SJSA1 (cell line): ENCODE measurements around the gene TBC1D10A. TPM values are rescaled to one million over a fixed set of nuclear protein-coding genes. Genes with fewer than 3 reads are reported as not detected.

Experiments used
- DNase-seq, 2 experiments: peaks; one replicate each; pipeline ENCODE4 v3.0.0-alpha.2; 2015 to 2020; ENCODE audit warnings: low spot score in 2 of 2, low read depth in 1 of 2
- H3K27ac ChIP-seq: fragments of 250-450 bp; sonication (Bioruptor Pico); 2 replicates; pipeline ENCODE4 v1.5.1; 2020; ENCODE audit warnings: mild to moderate bottlenecking, moderate library complexity
- H3K27me3 ChIP-seq: fragments of 250-450 bp; sonication (Bioruptor Pico); replicated peaks from 2 replicates; pipeline ENCODE4 v1.5.1; 2020; ENCODE audit warnings: mild to moderate bottlenecking, moderate library complexity
- H3K36me3 ChIP-seq: fragments of 250-450 bp; sonication (Bioruptor Pico); 2 replicates; pipeline ENCODE4 v1.5.1; 2020; ENCODE audit warnings: mild to moderate bottlenecking
- H3K4me1 ChIP-seq: fragments of 250-450 bp; sonication (Bioruptor Pico); replicated peaks from 2 replicates; pipeline ENCODE4 v1.6.1; 2021; ENCODE audit warnings: mild to moderate bottlenecking
- H3K4me3 ChIP-seq: fragments of 250-450 bp; sonication (Bioruptor Pico); 2 replicates; pipeline ENCODE4 v1.5.1; 2020; ENCODE audit warnings: mild to moderate bottlenecking
- H3K9me3 ChIP-seq: fragments of 250-450 bp; sonication (Bioruptor Pico); replicated peaks from 2 replicates; pipeline ENCODE4 v1.5.1; 2020; ENCODE audit warnings: mild to moderate bottlenecking
- total RNA-seq: library from RNA; depleted of rRNA; stranded (reverse); fragments of >200 nt; shearing (Covaris generic); gene quantifications from 2 replicates; pipeline ENCODE4 v1.2.3, GENCODE V29; 2014

Gene TBC1D10A
- total RNA-seq, 1 experiment from 2014 or later, result 17.4 TPM

DNA sequence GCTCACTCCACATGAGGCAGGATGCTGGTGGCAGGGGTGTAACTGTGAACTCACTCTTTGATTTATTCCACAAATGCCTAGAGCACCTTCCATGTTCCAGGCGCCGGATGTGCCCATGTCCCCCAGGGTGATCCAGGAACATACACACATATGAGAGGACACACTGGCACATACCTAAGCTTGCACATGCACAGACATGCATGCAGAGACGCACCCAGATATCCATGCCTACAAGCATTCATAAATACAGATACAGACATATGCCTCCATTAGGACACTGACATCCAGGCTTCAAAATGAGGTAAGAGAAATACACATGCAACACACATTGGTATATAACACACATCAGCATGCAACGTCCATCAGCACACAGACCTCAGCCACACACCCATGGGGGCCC lies 64.6 kb downstream of the TBC1D10A start:
- Histone ChIP-seq H3K27me3 (no peaks in the 10 kb centered on the region), H3K36me3 (no peaks in the 10 kb centered on the region), H3K9me3 (no peaks in the 10 kb centered on the region), H3K27ac (no peak overlapping the region), H3K4me1 (peaks cover 18% of the 10 kb centered on the region), H3K4me3 (no peak overlapping the region)
- DNase-seq, result no peak

- no peak overlapping the region for H3K27ac ChIP-seq
- H3K4me3 ChIP-seq, result no peak overlapping the region
- H3K9me3 ChIP-seq, result no peaks in the 10 kb centered on the region
- H3K4me1 ChIP-seq, result peaks cover 23% of the 10 kb centered on the region
- H3K36me3 ChIP-seq, result no peaks in the 10 kb centered on the region
- no peak for DNase-seq
- no peaks in the 10 kb centered on the region for H3K27me3 ChIP-seq
Observed at GRCh38 chr22:30261134-30261533, 65.6 kb downstream of the TBC1D10A start.

GRCh38 chr22:30260682-30261081 lies 66.1 kb downstream of the TBC1D10A start:
- Histone ChIP-seq H3K27me3 (no peaks in the 10 kb centered on the region), H3K9me3 (no peaks in the 10 kb centered on the region), H3K36me3 (no peaks in the 10 kb centered on the region), H3K4me3 (no peak overlapping the region), H3K4me1 (peaks cover 27% of the 10 kb centered on the region), H3K27ac (no peak overlapping the region)
- no peak for DNase-seq

DNA sequence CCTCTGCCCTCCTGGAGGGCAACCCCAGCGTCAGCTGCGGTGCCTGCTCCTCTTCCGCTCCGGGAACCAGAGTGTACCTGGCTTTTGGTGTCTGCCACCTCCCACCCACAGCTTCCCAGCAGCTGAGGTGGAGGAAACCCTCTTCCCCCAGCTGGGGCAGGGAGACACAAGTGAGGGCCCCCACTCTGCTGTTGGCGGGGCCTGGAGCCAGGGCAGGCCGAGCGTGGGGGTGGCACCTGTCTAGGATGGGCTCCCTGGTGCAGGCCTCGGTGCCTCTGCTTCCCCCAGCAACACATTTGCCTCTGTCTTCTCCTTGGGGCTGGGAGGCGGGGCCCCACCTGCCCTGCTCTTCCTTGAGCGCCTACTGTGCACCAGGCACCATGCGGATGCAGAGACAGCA lies 66.5 kb downstream of the TBC1D10A start:
- no peak overlapping the region for H3K4me3 ChIP-seq
- DNase-seq, result no peak
- peaks cover 28% of the 10 kb centered on the region for H3K4me1 ChIP-seq
- no peak overlapping the region for H3K27ac ChIP-seq
- H3K36me3 ChIP-seq, result no peaks in the 10 kb centered on the region
- no peaks in the 10 kb centered on the region for H3K9me3 ChIP-seq
- no peaks in the 10 kb centered on the region for H3K27me3 ChIP-seq

- no peaks in the 10 kb centered on the region for H3K9me3 ChIP-seq
- no peak overlapping the region for H3K4me3 ChIP-seq
- peak overlapping the region; percentile 88 for H3K27ac ChIP-seq
- peak in 1 of 2 experiments; percentile 35 for DNase-seq
- peaks cover 79% of the 10 kb centered on the region for H3K4me1 ChIP-seq
- no peaks in the 10 kb centered on the region for H3K27me3 ChIP-seq
- H3K36me3 ChIP-seq, result peaks cover 15% of the 10 kb centered on the region
Observed at GRCh38 chr22:30254314-30254713, 72.4 kb downstream of the TBC1D10A start.

DNA sequence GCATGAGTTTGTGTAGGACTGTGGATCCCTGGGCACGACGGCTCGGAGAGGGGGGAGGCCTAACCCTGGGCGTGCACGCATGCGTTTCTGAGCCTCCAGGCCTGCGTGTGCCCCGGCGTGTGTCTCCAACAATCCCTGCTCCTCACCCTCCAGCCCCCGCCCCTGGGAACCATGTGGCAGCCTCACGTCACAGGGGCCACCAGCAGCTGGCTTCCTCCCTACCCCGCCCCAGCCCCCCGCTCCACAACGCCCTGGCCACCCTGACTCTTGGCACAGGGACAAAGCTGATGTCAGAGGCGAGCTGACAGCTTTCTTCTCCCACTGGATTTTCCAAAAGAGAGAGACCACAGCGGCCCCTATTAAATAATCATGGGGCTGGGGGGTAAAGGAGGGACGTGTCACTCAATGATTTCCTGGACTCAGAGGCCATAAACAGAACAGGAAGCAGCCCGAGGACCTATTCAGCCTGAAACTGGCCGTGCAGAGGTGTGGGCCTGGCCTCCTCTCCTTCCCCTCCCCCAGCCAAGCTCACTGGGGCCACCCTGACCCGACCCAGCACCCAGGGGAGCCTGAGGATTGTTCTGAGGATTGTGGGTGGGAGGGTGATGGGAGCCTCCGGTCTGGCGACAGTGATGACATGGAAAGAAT lies 73.4 kb downstream of the TBC1D10A start:
- Histone ChIP-seq H3K4me1 (peaks cover 85% of the 10 kb centered on the region), H3K27ac (peak overlapping the region; percentile 88), H3K4me3 (no peak overlapping the region), H3K27me3 (no peaks in the 10 kb centered on the region), H3K9me3 (no peaks in the 10 kb centered on the region), H3K36me3 (peaks cover 15% of the 10 kb centered on the region)
- DNase-seq, result peak; percentile 96 to 98

DNA sequence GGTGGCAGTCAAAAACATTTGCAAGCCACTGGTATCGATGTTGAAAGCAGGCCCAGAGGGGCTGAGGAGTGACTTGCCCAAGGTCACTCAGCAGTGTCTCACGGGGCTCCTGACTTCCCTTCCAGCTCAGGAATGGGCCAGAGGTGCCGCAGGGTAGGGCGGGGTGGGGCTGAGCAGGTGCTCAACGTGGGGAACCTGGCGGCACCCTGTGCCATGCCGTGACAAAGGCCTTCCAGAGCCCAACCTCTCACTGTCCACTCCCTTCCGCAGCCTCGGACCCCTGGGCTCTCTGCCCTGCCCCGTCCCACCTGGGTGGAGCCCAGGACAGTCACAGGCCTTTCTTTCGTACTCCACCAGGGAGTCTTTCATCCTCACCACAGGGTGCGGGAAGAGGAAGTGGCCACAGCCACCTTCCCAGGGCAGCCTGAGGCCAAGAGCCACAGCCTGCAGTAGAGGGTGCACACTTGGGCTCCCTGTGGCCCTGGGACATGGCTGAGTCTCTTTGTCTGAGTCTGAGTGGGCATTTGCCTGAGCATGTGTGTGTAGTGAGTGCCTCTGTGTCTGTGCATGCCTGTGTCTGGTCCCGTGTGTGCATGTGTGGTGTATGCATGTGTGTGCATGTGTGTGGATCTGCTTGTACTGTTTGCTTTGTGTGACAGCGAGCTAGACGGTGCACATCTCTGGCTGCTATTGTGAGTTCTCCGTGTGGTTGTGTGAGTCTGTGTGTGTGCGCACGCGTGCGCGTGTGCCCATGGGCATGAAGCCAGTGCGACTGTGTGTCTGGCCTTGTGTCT lies 74.1 kb downstream of the TBC1D10A start:
- Histone ChIP-seq H3K4me3 (no peak overlapping the region), H3K4me1 (peaks cover 79% of the 10 kb centered on the region), H3K36me3 (peaks cover 15% of the 10 kb centered on the region), H3K27me3 (no peaks in the 10 kb centered on the region), H3K27ac (peak overlapping the region; percentile 88), H3K9me3 (no peaks in the 10 kb centered on the region)
- DNase-seq, result no peak

GRCh38 chr22:30251711-30252110 lies 75.0 kb downstream of the TBC1D10A start:
- DNase-seq, result peak; percentile 78 to 86
- H3K27ac ChIP-seq, result peak overlapping the region; percentile 88

DNA sequence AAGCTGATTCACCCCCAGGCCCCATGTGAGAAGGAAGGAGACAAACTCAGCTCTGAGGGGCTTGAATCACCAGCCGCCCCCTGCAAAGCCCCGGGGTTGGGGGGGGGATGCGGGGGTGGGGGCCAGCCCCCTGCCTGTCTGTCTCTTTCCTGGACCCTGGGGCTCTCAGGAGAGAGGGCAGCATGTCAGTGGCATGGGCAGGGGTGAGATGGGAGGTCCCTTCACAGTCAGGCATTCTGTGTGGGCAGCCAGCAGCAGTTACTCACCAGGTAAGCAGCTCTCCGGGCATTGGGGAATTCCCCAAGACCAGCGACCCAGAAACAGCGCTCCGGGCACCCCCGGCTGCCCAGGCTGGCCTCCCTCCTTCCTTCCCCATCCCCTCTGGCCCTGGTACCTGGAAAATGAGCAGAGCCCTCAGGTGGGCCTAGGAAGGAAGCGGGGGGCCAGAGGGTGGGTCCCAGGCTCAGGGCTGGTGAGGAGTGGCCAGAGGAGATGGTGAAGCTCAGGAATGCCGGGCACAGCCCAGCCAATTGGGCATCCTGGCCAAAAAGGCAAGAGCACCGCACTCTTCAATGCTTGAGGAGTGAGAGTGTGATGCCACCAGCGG lies 76.0 kb downstream of the TBC1D10A start:
- peak; percentile 71 to 89 for DNase-seq
- no peaks in the 10 kb centered on the region for H3K27me3 ChIP-seq
- no peak overlapping the region for H3K4me3 ChIP-seq
- H3K9me3 ChIP-seq, result no peaks in the 10 kb centered on the region
- peaks cover 84% of the 10 kb centered on the region for H3K4me1 ChIP-seq
- H3K36me3 ChIP-seq, result peaks cover 17% of the 10 kb centered on the region
- H3K27ac ChIP-seq, result peak overlapping the region; percentile 88

More at GRCh38 chr22:30251711-30252110, 75.0 kb downstream of the TBC1D10A start:
- H3K9me3 ChIP-seq, result no peaks in the 10 kb centered on the region
- H3K27me3 ChIP-seq, result no peaks in the 10 kb centered on the region
- H3K36me3 ChIP-seq, result peaks cover 15% of the 10 kb centered on the region
- no peak overlapping the region for H3K4me3 ChIP-seq
- H3K4me1 ChIP-seq, result peaks cover 81% of the 10 kb centered on the region

GRCh38 chr22:30250039-30250565 lies 76.6 kb downstream of the TBC1D10A start:
- Histone ChIP-seq H3K4me1 (peaks cover 84% of the 10 kb centered on the region), H3K9me3 (no peaks in the 10 kb centered on the region), H3K4me3 (no peak overlapping the region), H3K27ac (no peak overlapping the region), H3K27me3 (no peaks in the 10 kb centered on the region), H3K36me3 (peaks cover 17% of the 10 kb centered on the region)
- no peak for DNase-seq

GRCh38 chr22:30249049-30250038 lies 77.4 kb downstream of the TBC1D10A start:
- DNase-seq, result no peak
- Histone ChIP-seq H3K27ac (no peak overlapping the region), H3K4me3 (no peak overlapping the region), H3K36me3 (peaks cover 19% of the 10 kb centered on the region), H3K27me3 (no peaks in the 10 kb centered on the region), H3K9me3 (no peaks in the 10 kb centered on the region), H3K4me1 (peaks cover 76% of the 10 kb centered on the region)

GRCh38 chr22:30248484-30248883 lies 78.3 kb downstream of the TBC1D10A start:
- Histone ChIP-seq H3K9me3 (no peaks in the 10 kb centered on the region), H3K4me1 (peaks cover 67% of the 10 kb centered on the region), H3K27ac (no peak overlapping the region), H3K36me3 (peaks cover 24% of the 10 kb centered on the region), H3K27me3 (no peaks in the 10 kb centered on the region), H3K4me3 (no peak overlapping the region)
- no peak for DNase-seq

DNA sequence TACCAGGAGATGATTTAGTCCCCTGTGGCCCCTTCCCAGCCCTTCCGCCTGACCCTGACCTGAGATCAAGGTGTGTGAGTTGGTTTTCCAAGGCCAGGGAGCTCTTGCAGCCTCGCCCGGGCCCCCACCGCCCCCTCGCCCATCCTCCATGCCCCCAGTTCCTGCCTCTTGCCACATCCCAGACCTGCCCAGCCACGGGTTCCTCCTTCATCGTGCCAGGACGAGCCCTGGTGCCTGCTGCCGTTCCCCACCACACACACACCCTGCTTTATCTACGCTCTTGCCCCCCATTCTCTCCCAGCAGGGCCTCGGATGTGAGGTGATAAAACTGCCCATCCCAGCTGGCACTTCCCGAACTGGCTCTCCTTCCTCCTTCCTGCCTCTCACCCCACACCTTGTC lies 78.8 kb downstream of the TBC1D10A start:
- Histone ChIP-seq H3K9me3 (no peaks in the 10 kb centered on the region), H3K36me3 (peaks cover 24% of the 10 kb centered on the region), H3K27ac (no peak overlapping the region), H3K4me3 (no peak overlapping the region), H3K27me3 (no peaks in the 10 kb centered on the region), H3K4me1 (peaks cover 64% of the 10 kb centered on the region)
- DNase-seq, result no peak
